Type B pancreatic cell (in vitro differentiated cells): ENCODE results near the gene KANK4. TPM values are rescaled to one million over a fixed set of nuclear protein-coding genes. Genes with fewer than 3 reads are reported as not detected.

Experiments used
- DNase-seq: peaks from one replicate; pipeline ENCODE4 v3.0.0; 2021; ENCODE audit warnings: mixed read lengths; ENCODE audit not compliant: unreplicated experiment; ENCODE audit errors: extremely low spot score
- H3K27ac Mint-ChIP-seq: 2 replicates; pipeline ENCODE4 v1.8.0; 2021; ENCODE audit warnings: mild to moderate bottlenecking, mixed read lengths
- H3K27me3 Mint-ChIP-seq: 2 replicates; pipeline ENCODE4 v1.8.0; 2021; ENCODE audit warnings: mixed read lengths
- H3K36me3 Mint-ChIP-seq: 2 replicates; pipeline ENCODE4 v1.8.0; 2021; ENCODE audit warnings: mixed read lengths
- H3K4me1 Mint-ChIP-seq: one replicate; pipeline ENCODE4 v1.8.0; 2021; ENCODE audit warnings: mixed read lengths; ENCODE audit not compliant: unreplicated experiment
- H3K4me3 Mint-ChIP-seq: 2 replicates; pipeline ENCODE4 v1.8.0; 2021; ENCODE audit warnings: mild to moderate bottlenecking, mixed read lengths
- H3K9me3 Mint-ChIP-seq: 2 replicates; pipeline ENCODE4 v1.8.0; 2021; ENCODE audit warnings: mixed read lengths
- total RNA-seq: library from RNA; stranded (reverse); gene quantifications from 2 replicates; pipeline ENCODE4 v1.2.1, GENCODE V29; 2021; ENCODE audit warnings: low replicate concordance
- TF ChIP-seq, protein P1 (sequence below): fragments of 200-600 bp; sonication (generic); conservative IDR thresholded peaks from 2 replicates; pipeline ENCODE4 v1.5.0; 2021; ENCODE audit warnings: antibody characterized with exemption, mild to moderate bottlenecking

Gene KANK4
- total RNA-seq, 1 donor from 2014 or later: 11.3 TPM

DNA sequence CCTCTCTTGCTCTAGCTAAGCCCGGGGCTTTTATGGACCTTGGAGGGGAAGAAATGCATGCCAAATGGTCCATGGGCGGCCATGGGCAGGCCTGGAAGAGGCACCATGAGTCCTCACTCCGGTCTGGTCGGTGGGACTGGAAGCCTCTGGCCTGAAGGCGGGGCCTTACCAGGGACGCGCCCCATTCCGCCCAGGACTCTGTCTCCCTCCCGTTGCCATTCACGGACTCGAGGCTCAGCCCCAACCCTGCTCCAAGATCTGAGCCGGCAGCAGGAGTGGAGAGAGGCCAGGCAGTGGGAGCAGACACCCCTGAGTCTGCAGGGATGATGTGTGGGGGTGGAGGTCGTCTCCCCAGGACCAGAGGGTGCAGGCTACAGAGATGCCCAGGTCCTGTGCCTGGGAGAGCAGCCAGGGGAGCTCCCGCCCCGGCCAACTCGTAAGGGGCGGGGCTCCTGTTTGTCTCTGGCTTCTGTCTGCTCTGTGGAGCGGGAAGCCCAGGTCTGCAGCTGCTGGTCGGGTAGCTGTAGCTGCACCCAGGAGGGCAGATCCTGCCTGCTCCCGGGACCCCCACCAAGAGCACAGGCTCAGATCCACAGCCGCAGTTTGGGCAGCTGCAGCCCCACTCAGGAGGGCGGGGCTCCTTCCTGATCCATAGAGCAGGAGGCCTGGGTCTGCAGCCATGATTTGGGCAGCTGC, 8.3 kb upstream of the KANK4 start:
- peaks cover 6% of the 10 kb centered on the region for H3K9me3 Mint-ChIP-seq
- no peaks in the 10 kb centered on the region for H3K36me3 Mint-ChIP-seq
- no peak for DNase-seq
- H3K27me3 Mint-ChIP-seq: peaks cover 20% of the 10 kb centered on the region
- peaks cover 5% of the 10 kb centered on the region for H3K4me1 Mint-ChIP-seq
- no peak overlapping the region for H3K4me3 Mint-ChIP-seq
- no peak overlapping the region for H3K27ac Mint-ChIP-seq
- TF ChIP-seq, protein P1, sequence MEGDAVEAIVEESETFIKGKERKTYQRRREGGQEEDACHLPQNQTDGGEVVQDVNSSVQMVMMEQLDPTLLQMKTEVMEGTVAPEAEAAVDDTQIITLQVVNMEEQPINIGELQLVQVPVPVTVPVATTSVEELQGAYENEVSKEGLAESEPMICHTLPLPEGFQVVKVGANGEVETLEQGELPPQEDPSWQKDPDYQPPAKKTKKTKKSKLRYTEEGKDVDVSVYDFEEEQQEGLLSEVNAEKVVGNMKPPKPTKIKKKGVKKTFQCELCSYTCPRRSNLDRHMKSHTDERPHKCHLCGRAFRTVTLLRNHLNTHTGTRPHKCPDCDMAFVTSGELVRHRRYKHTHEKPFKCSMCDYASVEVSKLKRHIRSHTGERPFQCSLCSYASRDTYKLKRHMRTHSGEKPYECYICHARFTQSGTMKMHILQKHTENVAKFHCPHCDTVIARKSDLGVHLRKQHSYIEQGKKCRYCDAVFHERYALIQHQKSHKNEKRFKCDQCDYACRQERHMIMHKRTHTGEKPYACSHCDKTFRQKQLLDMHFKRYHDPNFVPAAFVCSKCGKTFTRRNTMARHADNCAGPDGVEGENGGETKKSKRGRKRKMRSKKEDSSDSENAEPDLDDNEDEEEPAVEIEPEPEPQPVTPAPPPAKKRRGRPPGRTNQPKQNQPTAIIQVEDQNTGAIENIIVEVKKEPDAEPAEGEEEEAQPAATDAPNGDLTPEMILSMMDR: no peak

DNA sequence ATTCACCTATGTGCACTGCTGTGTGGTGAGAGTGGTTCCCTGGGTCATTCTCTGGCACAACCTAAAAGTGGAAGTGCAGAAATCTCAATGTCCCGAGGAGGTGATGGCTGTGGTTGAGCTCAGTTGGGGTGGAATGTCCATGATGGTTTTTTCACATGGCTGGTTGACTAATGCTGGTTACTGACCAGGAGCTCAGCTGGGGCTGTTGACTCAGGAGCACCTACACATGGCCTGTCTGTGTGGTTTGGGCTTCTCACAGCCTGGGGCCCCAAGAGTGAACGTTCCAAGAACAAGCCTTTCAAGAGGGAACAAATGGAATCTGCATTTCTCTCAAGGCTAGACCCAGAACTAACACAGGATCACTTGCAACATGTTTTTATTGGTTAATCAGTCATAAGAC, 6.4 kb upstream of the KANK4 start:
- H3K27ac Mint-ChIP-seq: no peak overlapping the region
- DNase-seq: no peak
- peaks cover 37% of the 10 kb centered on the region for H3K27me3 Mint-ChIP-seq
- H3K36me3 Mint-ChIP-seq: no peaks in the 10 kb centered on the region
- H3K4me3 Mint-ChIP-seq: no peak overlapping the region
- TF ChIP-seq, protein P1: no peak
- H3K4me1 Mint-ChIP-seq: peaks cover 5% of the 10 kb centered on the region
- no peaks in the 10 kb centered on the region for H3K9me3 Mint-ChIP-seq

DNA sequence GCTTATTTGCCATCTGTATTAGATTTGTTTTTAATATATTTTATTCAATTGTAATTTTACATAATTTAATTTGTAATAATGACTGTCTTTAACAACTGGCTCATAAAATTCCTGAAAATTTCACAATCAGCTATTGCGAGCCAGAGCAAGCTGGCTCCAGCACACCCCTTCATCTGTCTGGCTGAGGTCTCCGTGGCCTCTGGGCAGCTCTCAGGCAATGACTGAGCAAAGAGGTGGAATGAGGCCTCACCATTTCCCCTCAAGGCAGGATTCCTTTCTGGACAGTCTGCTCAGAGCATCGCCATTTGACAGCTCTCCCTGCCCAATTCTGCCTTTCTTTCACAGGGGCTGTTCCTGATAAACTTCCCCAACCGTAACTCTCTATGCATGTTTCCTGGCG, 5.8 kb upstream of the KANK4 start:
- TF ChIP-seq, protein P1: no peak
- H3K4me1 Mint-ChIP-seq: peaks cover 5% of the 10 kb centered on the region
- DNase-seq: no peak
- no peak overlapping the region for H3K27ac Mint-ChIP-seq
- H3K9me3 Mint-ChIP-seq: no peaks in the 10 kb centered on the region
- H3K4me3 Mint-ChIP-seq: no peak overlapping the region
- H3K27me3 Mint-ChIP-seq: peaks cover 38% of the 10 kb centered on the region
- no peaks in the 10 kb centered on the region for H3K36me3 Mint-ChIP-seq

DNA sequence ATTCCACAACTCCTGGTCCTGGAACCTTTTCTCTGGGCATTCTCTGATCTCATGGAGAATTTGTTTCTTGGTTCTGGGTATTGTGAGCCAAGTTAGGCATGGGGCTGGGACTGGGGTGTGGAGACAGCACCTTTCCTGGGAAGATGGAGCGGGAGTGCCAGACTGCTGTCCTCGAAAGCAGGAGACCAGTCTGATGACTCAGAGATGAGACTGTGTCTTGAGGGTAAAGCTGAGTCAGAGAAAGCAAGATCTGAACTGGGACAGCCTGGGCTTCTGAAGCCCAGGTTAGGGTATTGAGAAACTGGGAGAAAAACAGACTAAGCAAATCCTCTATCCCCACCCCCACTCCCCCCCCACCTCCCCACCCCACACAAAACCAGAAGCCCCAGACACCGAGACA, 2.2 kb upstream of the KANK4 start:
- no peaks in the 10 kb centered on the region for H3K9me3 Mint-ChIP-seq
- H3K4me1 Mint-ChIP-seq: peaks cover 10% of the 10 kb centered on the region
- H3K27me3 Mint-ChIP-seq: peaks cover 61% of the 10 kb centered on the region
- no peak overlapping the region for H3K27ac Mint-ChIP-seq
- H3K4me3 Mint-ChIP-seq: peak overlapping the region; percentile 69
- TF ChIP-seq, protein P1: no peak
- DNase-seq: no peak
- no peaks in the 10 kb centered on the region for H3K36me3 Mint-ChIP-seq

DNA sequence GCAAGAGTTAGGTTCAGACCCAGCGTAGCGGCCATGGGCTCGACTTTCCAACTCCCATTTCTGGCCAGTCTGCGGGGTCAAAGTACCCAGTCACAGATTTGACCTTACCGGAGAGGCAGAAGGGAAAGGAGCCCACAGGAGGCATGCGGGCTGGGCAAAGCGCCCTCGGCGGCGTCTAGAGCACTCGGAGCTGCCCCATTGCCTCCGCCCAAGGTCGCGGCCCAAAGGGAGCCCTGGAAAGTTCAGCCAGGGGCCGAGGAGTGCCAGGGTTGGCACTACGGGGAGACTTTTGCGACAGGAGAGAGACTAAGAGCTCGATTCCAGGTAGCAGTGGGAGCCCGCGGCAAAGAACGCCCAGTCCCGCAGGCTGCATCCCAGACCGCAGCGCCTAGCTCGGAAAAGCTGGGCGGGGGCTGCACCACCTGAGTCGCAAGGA, 896 bp downstream of the KANK4 start:
- no peak for DNase-seq
- Mint-ChIP-seq H3K9me3 (no peaks in the 10 kb centered on the region), H3K27ac (no peak overlapping the region), H3K27me3 (peaks cover 77% of the 10 kb centered on the region), H3K36me3 (no peaks in the 10 kb centered on the region), H3K4me3 (peak overlapping the region; percentile 85), H3K4me1 (peaks cover 27% of the 10 kb centered on the region)
- TF ChIP-seq, protein P1: no peak
